KMS-11 (cell line): ENCODE data around the gene CDC37.

ENCODE experiments used
- H2AFZ ChIP-seq: fragments of 200-600 bp; sonication (generic); 2 replicates; pipeline ENCODE4 v1.6.1; 2016; ENCODE audit warnings: antibody characterized with exemption, mixed run types, low read depth
- H3K27ac ChIP-seq: fragments of 200-600 bp; sonication (generic); 2 replicates; pipeline ENCODE4 v1.6.1; 2016; ENCODE audit warnings: mild to moderate bottlenecking, mixed run types
- H3K27me3 ChIP-seq: fragments of 200-600 bp; sonication (generic); 2 replicates; pipeline ENCODE4 v1.6.1; 2017; ENCODE audit warnings: mild to moderate bottlenecking, low read depth, mixed run types, moderate library complexity; ENCODE audit not compliant: insufficient read depth
- H3K36me3 ChIP-seq: fragments of 200-600 bp; sonication (generic); 2 replicates; pipeline ENCODE4 v1.6.1; 2017; ENCODE audit warnings: mild to moderate bottlenecking, mixed run types; ENCODE audit not compliant: insufficient read depth
- H3K4me1 ChIP-seq: fragments of 200-600 bp; sonication (generic); 2 replicates; pipeline ENCODE4 v1.6.1; 2016; ENCODE audit warnings: mild to moderate bottlenecking, low read depth, mixed run types; ENCODE audit not compliant: poor library complexity, severe bottlenecking
- H3K4me2 ChIP-seq: fragments of 200-600 bp; sonication (generic); 2 replicates; pipeline ENCODE4 v1.7.0; 2016; ENCODE audit warnings: mild to moderate bottlenecking, mixed run types
- H3K4me3 ChIP-seq: fragments of 200-600 bp; sonication (generic); IDR thresholded peaks from 2 replicates; pipeline ENCODE4 v1.6.1; 2017; ENCODE audit warnings: low read depth, low read length, mixed read lengths; ENCODE audit not compliant: insufficient read depth
- H3K79me2 ChIP-seq: fragments of 200-600 bp; sonication (generic); 2 replicates; pipeline ENCODE4 v1.6.1; 2016; ENCODE audit warnings: low read depth, mixed run types; ENCODE audit not compliant: insufficient read depth
- H3K9ac ChIP-seq: fragments of 200-600 bp; sonication (generic); 2 replicates; pipeline ENCODE4 v1.6.1; 2016; ENCODE audit warnings: mild to moderate bottlenecking, mixed run types
- H4K20me1 ChIP-seq: fragments of 200-600 bp; sonication (generic); 2 replicates; pipeline ENCODE4 v1.6.1; 2016; ENCODE audit warnings: mild to moderate bottlenecking, mixed run types; ENCODE audit not compliant: insufficient read depth
- TF ChIP-seq, protein P1 (sequence below): fragments of 200-600 bp; sonication (generic); conservative IDR thresholded peaks from 2 replicates; pipeline ENCODE4 v1.6.1; 2017; ENCODE audit warnings: low read depth, mild to moderate bottlenecking, antibody characterized with exemption, low read length, moderate library complexity, mixed read lengths

Gene CDC37

DNA sequence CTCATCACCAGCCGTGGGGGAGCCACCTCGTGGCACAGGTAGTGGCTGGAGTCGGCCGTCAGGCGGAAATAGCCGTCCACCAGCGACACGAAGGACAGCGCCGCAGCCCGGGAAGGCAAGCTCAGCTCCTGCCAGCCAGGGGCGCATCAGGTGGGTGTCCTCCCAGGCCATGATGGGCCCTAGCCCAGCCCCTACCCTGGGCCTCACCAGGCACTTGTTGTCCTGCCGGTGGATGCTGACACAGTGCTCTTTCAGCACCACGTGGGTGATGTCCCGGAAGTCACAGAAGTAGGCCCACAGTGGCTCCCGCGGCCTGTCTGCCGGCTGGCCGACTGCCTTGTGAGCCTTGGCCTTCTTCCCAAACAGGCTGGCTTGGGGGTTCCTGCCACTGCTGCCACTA, 38.7 kb downstream of the CDC37 start:
- Histone ChIP-seq H3K4me2 (no peak overlapping the region), H3K79me2 (no peaks in the 10 kb centered on the region), H3K27ac (no peak overlapping the region), H2AFZ (no peak overlapping the region), H3K27me3 (no peaks in the 10 kb centered on the region), H4K20me1 (no peaks in the 10 kb centered on the region), H3K4me1 (no peaks in the 10 kb centered on the region), H3K9ac (no peak overlapping the region), H3K36me3 (no peaks in the 10 kb centered on the region; the same call in 1 of the 2 replicates), H3K4me3 (no peak overlapping the region)
- TF ChIP-seq, protein P1, sequence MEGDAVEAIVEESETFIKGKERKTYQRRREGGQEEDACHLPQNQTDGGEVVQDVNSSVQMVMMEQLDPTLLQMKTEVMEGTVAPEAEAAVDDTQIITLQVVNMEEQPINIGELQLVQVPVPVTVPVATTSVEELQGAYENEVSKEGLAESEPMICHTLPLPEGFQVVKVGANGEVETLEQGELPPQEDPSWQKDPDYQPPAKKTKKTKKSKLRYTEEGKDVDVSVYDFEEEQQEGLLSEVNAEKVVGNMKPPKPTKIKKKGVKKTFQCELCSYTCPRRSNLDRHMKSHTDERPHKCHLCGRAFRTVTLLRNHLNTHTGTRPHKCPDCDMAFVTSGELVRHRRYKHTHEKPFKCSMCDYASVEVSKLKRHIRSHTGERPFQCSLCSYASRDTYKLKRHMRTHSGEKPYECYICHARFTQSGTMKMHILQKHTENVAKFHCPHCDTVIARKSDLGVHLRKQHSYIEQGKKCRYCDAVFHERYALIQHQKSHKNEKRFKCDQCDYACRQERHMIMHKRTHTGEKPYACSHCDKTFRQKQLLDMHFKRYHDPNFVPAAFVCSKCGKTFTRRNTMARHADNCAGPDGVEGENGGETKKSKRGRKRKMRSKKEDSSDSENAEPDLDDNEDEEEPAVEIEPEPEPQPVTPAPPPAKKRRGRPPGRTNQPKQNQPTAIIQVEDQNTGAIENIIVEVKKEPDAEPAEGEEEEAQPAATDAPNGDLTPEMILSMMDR = no peak

DNA sequence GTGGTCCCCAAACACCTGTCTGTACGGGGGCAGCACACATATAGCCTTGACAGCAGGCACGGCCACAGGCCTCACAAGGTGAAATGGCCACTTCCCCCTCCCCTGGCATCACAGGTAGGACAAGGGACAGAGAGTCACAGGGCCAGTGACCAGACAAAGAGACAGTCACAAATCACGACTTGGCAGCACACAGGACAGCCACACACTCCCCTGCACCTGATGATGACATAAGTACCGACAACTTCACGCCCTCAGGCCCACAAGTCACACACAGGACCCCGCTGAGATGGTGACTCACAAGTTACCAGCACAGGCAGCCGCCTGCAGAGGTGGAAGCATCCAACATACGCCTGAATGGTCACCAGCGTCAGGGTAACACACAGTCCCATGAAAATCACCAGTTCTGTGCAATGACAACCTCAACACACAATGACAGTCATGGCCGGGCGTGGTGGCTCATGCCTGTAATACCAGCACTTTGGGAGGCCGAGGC, 39.5 kb downstream of the CDC37 start:
- Histone ChIP-seq H3K4me2 (no peak overlapping the region), H3K4me3 (no peak overlapping the region), H2AFZ (no peak overlapping the region), H3K9ac (no peak overlapping the region), H3K27ac (no peak overlapping the region), H4K20me1 (no peaks in the 10 kb centered on the region), H3K36me3 (no peaks in the 10 kb centered on the region; the same call in 1 of the 2 replicates), H3K27me3 (no peaks in the 10 kb centered on the region), H3K4me1 (no peaks in the 10 kb centered on the region), H3K79me2 (no peaks in the 10 kb centered on the region)
- TF ChIP-seq, protein P1 = no peak

DNA sequence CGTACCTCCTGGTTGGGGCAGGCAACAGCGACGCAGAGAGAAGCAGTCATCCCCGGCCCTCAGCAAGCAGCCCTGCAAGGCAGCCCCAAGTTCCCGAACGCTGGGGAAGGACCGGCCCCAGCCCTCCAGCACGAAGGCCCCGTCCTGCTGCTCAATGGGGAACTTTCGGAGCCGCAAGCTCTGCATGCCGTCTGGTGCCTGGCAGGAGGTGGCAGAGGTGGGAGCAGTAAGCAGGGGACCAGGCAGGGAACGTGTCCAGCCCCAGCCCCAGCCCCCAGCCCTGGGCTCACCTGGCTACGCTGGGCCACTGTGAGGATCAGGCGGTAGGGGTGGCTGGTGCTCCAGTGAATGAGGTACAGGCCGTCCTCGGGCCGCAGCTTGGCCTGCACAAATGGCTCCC, 41.1 kb downstream of the CDC37 start:
- TF ChIP-seq, protein P1 = no peak
- Histone ChIP-seq H3K4me1 (no peaks in the 10 kb centered on the region), H3K4me2 (no peak overlapping the region), H3K27me3 (no peaks in the 10 kb centered on the region), H4K20me1 (no peaks in the 10 kb centered on the region), H3K27ac (no peak overlapping the region), H3K9ac (no peak overlapping the region), H2AFZ (no peak overlapping the region), H3K36me3 (no peaks in the 10 kb centered on the region), H3K79me2 (no peaks in the 10 kb centered on the region), H3K4me3 (no peak overlapping the region)

DNA sequence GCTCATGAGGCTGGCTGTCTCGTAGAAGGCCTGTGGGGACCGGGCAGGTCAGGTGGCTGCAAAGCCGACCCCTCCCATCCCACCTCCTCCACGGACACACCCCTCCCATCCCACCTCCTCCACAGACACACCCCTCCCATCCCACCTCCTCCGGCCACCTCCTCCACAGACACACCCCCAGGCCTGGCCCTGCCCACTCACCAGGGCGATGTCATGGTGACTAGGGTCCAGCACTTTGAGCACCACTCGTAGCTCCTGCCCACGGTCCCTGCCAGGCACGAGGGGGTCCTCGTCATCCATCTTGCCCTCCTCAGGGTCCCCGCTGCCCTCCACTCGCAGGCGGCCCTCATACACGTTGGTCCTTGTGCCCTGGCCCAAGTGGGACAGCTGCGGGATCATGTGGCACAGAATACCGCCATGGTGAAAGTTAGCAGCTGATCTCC, 41.8 kb downstream of the CDC37 start:
- H3K4me3 ChIP-seq = no peak overlapping the region
- no peaks in the 10 kb centered on the region for H3K27me3 ChIP-seq
- TF ChIP-seq, protein P1 = no peak
- H3K4me2 ChIP-seq = no peak overlapping the region
- no peak overlapping the region for H3K9ac ChIP-seq
- H3K36me3 ChIP-seq = no peaks in the 10 kb centered on the region
- no peaks in the 10 kb centered on the region for H4K20me1 ChIP-seq
- H2AFZ ChIP-seq = no peak overlapping the region
- H3K27ac ChIP-seq = no peak overlapping the region
- no peaks in the 10 kb centered on the region for H3K4me1 ChIP-seq
- H3K79me2 ChIP-seq = no peaks in the 10 kb centered on the region
